AG04449 (cell line): ENCODE data around the gene DIAPH3.
"Not testable (repeated sequence)": the region's sequence is repeated elsewhere in the genome, so short reads cannot be mapped to it uniquely, and the experiment has no call there.

ENCODE experiments used
- CTCF ChIA-PET: fragments of 350-600 bp; formaldehyde crosslinking; extraction: SDS; loops from one replicate; lab custom pipeline; 2021; ENCODE audit warnings: antibody characterized with exemption; lab: Yijun Ruan, JAX
- POLR2A ChIA-PET: fragments of 400-600, 350-600 bp; formaldehyde crosslinking; extraction: SDS; loops from one replicate; lab custom pipeline; 2020; ENCODE audit warnings: antibody characterized with exemption, inconsistent platforms; lab: Yijun Ruan, JAX
- DNase-seq: peaks from one replicate; pipeline ENCODE4 v3.0.0-alpha.2; 2010; ENCODE audit warnings: low read depth, low spot score
- H3K4me3 ChIP-seq: 2 replicates; pipeline ENCODE4 v1.5.1; 2011; ENCODE audit warnings: low read depth, mild to moderate bottlenecking, control low read depth, low read length
- CTCF ChIP-seq: IDR thresholded peaks from one replicate; pipeline ENCODE4 v1.5.1; 2011; ENCODE audit warnings: mild to moderate bottlenecking, moderate library complexity, low read length, control low read depth, inconsistent platforms; ENCODE audit not compliant: insufficient read depth; ENCODE audit errors: missing control alignments

DIAPH3 gene

GRCh38 chr13:60095300-60095699 is 68.4 kb downstream of the DIAPH3 start:
- ChIA-PET CTCF (no interaction called here), POLR2A (no interaction called here)
- DNase-seq: no peak
- TF ChIP-seq CTCF: no peak
- no peak overlapping the region for H3K4me3 ChIP-seq

- POLR2A ChIA-PET: no interaction called here
- CTCF ChIA-PET: interaction anchor here (0.9 to 1.2 kb wide), 2 partner anchors 11 to 18 kb away, joined by 3 read pairs; no protein-coding TSS in a partner anchor
Measured at GRCh38 chr13:60094385-60095088, 69.2 kb downstream of the DIAPH3 start.

GRCh38 chr13:60093425-60094019 is 70.2 kb downstream of the DIAPH3 start:
- DNase-seq: no peak
- TF ChIP-seq CTCF: no peak
- ChIA-PET CTCF (interaction anchor here (0.9 kb wide), 1 partner anchor 19 kb away, joined by 3 read pairs; no protein-coding TSS in a partner anchor), POLR2A (no interaction called here)
- no peak overlapping the region for H3K4me3 ChIP-seq

More at GRCh38 chr13:60094385-60095088, 69.2 kb downstream of the DIAPH3 start:
- no peak overlapping the region for H3K4me3 ChIP-seq
- no peak for DNase-seq
- no peak for TF ChIP-seq CTCF

- CTCF ChIA-PET: no interaction called here
- DNase-seq: no peak
- POLR2A ChIA-PET: no interaction called here
- no peak for TF ChIP-seq CTCF
- H3K4me3 ChIP-seq: no peak overlapping the region
Measured at GRCh38 chr13:60091573-60091972, 72.2 kb downstream of the DIAPH3 start.

- ChIA-PET CTCF (no interaction called here), POLR2A (no interaction called here)
- no peak for TF ChIP-seq CTCF
- no peak for DNase-seq
- no peak overlapping the region for H3K4me3 ChIP-seq
Measured at GRCh38 chr13:60090574-60090973, 73.2 kb downstream of the DIAPH3 start.

- DNase-seq, H3K4me3 ChIP-seq, POLR2A ChIA-PET: not testable (repeated sequence)
- CTCF ChIA-PET: interaction anchor here (1.2 kb wide), 1 partner anchor 10 kb away, joined by 3 read pairs; no protein-coding TSS in a partner anchor
Measured at GRCh38 chr13:60083780-60084179, 79.9 kb downstream of the DIAPH3 start.

- POLR2A ChIA-PET: no interaction called here
- CTCF ChIA-PET: no interaction called here
- no peak for DNase-seq
- TF ChIP-seq CTCF: no peak
- H3K4me3 ChIP-seq: no peak overlapping the region
Measured at GRCh38 chr13:60080850-60081249, 82.9 kb downstream of the DIAPH3 start.
